Measurements from ENCODE around the gene RXRG. TPM values are rescaled to one million over a fixed set of nuclear protein-coding genes. Genes with fewer than 3 reads are reported as not detected.
A peak's percentile ranks its signal among the peaks of the same experiment; 100 is the strongest.

The RXRG gene
- total RNA-seq, 1 donor from 2014 or later: 39.1 TPM

DNA sequence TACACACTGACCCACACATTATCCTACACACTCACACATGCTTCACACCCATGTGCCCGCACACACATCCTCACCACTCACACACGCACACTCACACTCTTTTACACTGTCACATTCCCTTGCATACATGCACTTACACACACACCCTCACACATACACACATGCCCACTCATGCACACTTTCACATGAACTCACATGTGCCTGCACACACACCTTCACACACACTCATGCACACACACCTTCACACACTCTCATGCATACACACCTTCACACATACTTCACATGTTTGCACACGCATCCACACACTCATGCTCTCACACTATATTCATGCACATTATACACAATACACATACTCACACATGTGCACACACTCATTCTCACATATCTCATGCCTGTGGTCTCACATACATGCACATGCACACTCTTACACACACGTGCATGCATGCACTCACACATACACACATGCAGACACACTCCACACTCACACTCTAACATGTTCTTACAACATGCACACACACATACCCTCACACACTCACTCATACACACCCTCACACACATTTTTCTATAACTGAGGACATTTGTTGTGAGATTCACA is 42.3 kb downstream of the RXRG start:
- Histone ChIP-seq H3K36me3 (ENCODE audit: control insufficient read depth in 3 of 3, insufficient read depth in 3 of 3, low read length in 3 of 3) (peaks cover 0 to 9% (median 6%) of the 10 kb centered on the region in 3 donors), H3K4me3 (ENCODE audit: low read length in 3 of 3) (no peak overlapping the region), H3K27me3 (ENCODE audit: control insufficient read depth in 3 of 3, insufficient read depth in 3 of 3, low read length in 3 of 3) (peaks cover 0 to 2% (median 0%) of the 10 kb centered on the region in 3 donors), H3K9me3 (ENCODE audit: control insufficient read depth in 3 of 3, low read length in 3 of 3) (no peaks in the 10 kb centered on the region), H3K27ac (ENCODE audit: low read depth, low read length) (no peak overlapping the region), H3K9ac (ENCODE audit: low read depth in 1 of 3, low read length in 3 of 3) (no peak overlapping the region), H3K4me1 (ENCODE audit: control insufficient read depth in 3 of 3, insufficient read depth in 3 of 3, low read length in 3 of 3) (peaks cover 4 to 7% (median 5%) of the 10 kb centered on the region in 3 donors)

DNA sequence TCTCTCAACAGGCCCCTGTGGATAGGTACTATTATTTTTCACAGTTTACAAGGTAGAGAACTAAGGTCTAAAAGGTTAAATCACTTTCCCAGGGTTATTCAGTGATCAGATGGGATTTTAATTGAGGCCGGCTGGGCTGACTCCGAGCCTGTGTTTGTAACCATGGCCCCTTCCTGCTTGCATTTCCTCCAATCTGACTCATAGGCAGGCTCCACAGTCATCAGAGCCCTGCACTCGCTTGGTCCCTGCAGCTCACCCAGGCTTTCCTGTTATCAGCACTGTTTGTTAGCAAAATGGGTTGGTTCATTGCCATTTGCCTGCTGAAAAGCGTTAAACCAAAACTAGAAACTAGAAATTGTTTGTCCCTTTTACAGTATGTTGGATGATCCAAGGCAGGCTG is 47.0 kb downstream of the RXRG start:
- H3K27me3 ChIP-seq (ENCODE audit: control insufficient read depth in 3 of 3, insufficient read depth in 3 of 3, low read length in 3 of 3): peaks cover 0 to 5% (median 0%) of the 10 kb centered on the region in 3 donors
- H3K4me1 ChIP-seq (ENCODE audit: control insufficient read depth in 3 of 3, insufficient read depth in 3 of 3, low read length in 3 of 3): peaks cover 5 to 8% (median 5%) of the 10 kb centered on the region in 3 donors
- H3K27ac ChIP-seq (ENCODE audit: low read depth, low read length): no peak overlapping the region

DNA sequence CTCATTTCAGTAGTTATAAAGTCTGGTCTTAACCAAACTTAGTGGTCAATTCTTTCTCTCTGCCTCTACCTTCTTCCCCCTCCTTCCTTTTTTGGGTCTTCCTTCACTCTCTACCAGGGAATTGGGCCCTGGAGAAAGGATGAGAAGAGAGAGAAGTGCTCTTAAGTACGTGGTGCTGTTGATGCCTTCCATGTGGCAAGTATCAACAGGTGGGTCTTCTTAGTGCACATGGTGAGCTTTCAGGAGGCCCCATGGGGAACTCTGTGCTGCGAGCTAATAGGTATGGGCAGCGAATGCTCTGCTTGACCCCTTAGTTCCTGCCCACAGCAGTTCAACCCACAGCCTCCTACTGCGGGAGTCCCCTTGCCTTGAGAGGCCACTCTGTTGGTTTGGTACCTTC is 49.0 kb downstream of the RXRG start:
- no peaks in the 10 kb centered on the region for H3K9me3 ChIP-seq (ENCODE audit: control insufficient read depth in 3 of 3, low read length in 3 of 3)
- peaks cover 0 to 7% (median 0%) of the 10 kb centered on the region in 3 donors for H3K27me3 ChIP-seq (ENCODE audit: control insufficient read depth in 3 of 3, insufficient read depth in 3 of 3, low read length in 3 of 3)
- no peaks in the 10 kb centered on the region for H3K36me3 ChIP-seq (ENCODE audit: control insufficient read depth in 3 of 3, insufficient read depth in 3 of 3, low read length in 3 of 3)
- H3K27ac ChIP-seq (ENCODE audit: low read depth, low read length): no peak overlapping the region
- no peak overlapping the region for H3K9ac ChIP-seq (ENCODE audit: low read depth in 1 of 3, low read length in 3 of 3)
- H3K4me1 ChIP-seq (ENCODE audit: control insufficient read depth in 3 of 3, insufficient read depth in 3 of 3, low read length in 3 of 3): peaks cover 6 to 8% (median 7%) of the 10 kb centered on the region in 3 donors
- no peak overlapping the region for H3K4me3 ChIP-seq (ENCODE audit: low read length in 3 of 3)

More for the DNA sequence above, 47.0 kb downstream of the RXRG start:
- Histone ChIP-seq H3K9ac (ENCODE audit: low read depth in 1 of 3, low read length in 3 of 3) (no peak overlapping the region), H3K9me3 (ENCODE audit: control insufficient read depth in 3 of 3, low read length in 3 of 3) (no peaks in the 10 kb centered on the region), H3K36me3 (ENCODE audit: control insufficient read depth in 3 of 3, insufficient read depth in 3 of 3, low read length in 3 of 3) (no peaks in the 10 kb centered on the region), H3K4me3 (ENCODE audit: low read length in 3 of 3) (no peak overlapping the region)

DNA sequence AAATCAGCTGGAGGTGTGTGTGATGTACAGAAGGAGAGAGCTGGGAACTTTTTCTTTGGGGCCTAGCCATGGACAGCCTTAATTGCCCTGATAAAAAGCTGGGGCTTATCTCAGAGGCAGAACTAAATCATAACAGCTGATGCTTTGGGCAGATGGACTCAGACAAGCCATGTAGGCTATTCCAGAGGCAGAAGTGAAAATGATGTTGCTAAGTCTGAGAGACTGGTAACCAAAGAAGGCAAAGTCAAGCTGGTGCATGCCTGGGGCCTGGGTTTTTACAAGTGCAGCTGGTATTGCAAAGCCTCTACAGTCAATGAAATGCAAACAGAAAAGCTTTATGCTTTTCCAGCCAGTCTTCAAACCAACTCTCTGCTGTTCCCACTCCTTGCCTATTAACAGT is 49.4 kb downstream of the RXRG start:
- Histone ChIP-seq H3K9me3 (ENCODE audit: control insufficient read depth in 3 of 3, low read length in 3 of 3) (no peaks in the 10 kb centered on the region), H3K4me1 (ENCODE audit: control insufficient read depth in 3 of 3, insufficient read depth in 3 of 3, low read length in 3 of 3) (peaks cover 6 to 8% (median 7%) of the 10 kb centered on the region in 3 donors), H3K9ac (ENCODE audit: low read depth in 1 of 3, low read length in 3 of 3) (no peak overlapping the region), H3K27ac (ENCODE audit: low read depth, low read length) (no peak overlapping the region), H3K27me3 (ENCODE audit: control insufficient read depth in 3 of 3, insufficient read depth in 3 of 3, low read length in 3 of 3) (peaks cover 0 to 7% (median 0%) of the 10 kb centered on the region in 3 donors), H3K4me3 (ENCODE audit: low read length in 3 of 3) (no peak overlapping the region), H3K36me3 (ENCODE audit: control insufficient read depth in 3 of 3, insufficient read depth in 3 of 3, low read length in 3 of 3) (no peaks in the 10 kb centered on the region)

DNA sequence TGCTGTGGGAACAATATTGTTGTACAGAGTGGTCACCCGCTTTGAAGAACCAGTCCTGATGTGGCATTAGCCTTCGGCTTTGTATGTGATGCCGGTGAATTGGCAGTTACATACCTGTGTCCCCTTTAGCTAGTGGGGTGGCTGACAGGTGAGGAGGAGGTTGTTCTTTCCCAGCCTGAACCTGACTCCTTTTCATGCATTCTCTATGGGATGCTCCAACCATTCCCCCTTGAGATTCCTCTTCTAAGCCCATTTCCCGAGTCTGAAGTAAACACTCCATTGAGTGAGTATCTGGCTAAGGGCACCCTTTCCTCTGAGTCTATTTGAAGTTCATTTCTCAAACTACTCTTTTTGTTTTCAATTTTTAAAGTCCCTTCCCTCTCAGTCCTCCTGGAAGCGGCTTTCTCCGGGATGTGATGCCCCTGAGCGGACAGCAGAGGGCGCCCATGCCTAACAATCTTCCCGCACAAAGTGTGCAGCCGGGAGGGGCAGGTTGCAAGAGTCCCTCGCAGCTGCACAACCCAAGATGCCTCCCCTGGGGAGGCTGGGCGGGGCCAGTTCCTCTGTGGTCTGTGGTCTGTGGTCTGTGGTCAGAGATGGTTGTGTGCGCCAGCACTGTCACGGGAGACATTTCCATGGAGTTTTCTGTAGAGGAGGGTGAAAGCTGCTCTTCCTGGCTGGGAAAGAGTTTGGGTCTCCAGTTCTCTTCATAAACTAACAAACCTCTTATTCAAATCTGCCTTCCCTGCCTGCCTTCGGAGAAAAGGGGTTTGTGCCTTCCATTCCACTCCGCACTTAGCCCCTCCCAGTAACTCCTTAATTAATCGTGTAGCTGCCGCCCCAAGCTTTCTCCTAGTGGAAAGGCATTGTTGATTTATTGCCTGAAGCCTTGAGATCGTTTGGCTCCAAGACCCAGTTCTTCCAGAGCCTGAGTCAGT is 52.0 kb downstream of the RXRG start:
- Histone ChIP-seq H3K4me3 (ENCODE audit: low read length in 3 of 3) (peak overlapping the region; percentile 12 to 46 (median 27)), H3K36me3 (ENCODE audit: control insufficient read depth in 3 of 3, insufficient read depth in 3 of 3, low read length in 3 of 3) (no peaks in the 10 kb centered on the region), H3K27ac (ENCODE audit: low read depth, low read length) (no peak overlapping the region), H3K9ac (ENCODE audit: low read depth in 1 of 3, low read length in 3 of 3) (peak overlapping the region in 1 of 3 donors; percentile 4), H3K4me1 (ENCODE audit: control insufficient read depth in 3 of 3, insufficient read depth in 3 of 3, low read length in 3 of 3) (peaks cover 6 to 8% (median 7%) of the 10 kb centered on the region in 3 donors), H3K27me3 (ENCODE audit: control insufficient read depth in 3 of 3, insufficient read depth in 3 of 3, low read length in 3 of 3) (peaks cover 2 to 7% (median 5%) of the 10 kb centered on the region in 3 donors), H3K9me3 (ENCODE audit: control insufficient read depth in 3 of 3, low read length in 3 of 3) (no peaks in the 10 kb centered on the region)

DNA sequence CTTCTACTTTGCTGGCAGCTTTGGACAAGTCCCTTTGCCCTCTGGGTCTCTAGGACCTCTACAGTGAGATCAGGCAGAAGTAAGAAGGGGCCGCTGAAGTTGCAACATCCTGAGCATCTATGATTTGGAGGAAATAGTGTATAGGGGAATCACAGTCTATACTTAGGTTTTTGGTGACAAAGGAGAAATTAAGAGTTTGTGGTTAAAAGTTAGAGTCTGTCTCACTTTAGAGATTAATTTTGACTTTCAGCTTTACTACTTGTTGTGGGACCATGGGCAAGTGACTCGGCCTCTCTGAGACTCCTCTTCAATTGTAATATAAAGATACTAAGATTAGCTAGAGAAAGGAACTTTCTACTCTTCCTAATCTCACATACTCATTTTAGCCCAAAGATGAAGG is 55.3 kb downstream of the RXRG start:
- no peak overlapping the region for H3K9ac ChIP-seq (ENCODE audit: low read depth in 1 of 3, low read length in 3 of 3)
- H3K27me3 ChIP-seq (ENCODE audit: control insufficient read depth in 3 of 3, insufficient read depth in 3 of 3, low read length in 3 of 3): peaks cover 2 to 5% (median 4%) of the 10 kb centered on the region in 3 donors
- no peak overlapping the region for H3K4me3 ChIP-seq (ENCODE audit: low read length in 3 of 3)
- no peak overlapping the region for H3K27ac ChIP-seq (ENCODE audit: low read depth, low read length)
- H3K9me3 ChIP-seq (ENCODE audit: control insufficient read depth in 3 of 3, low read length in 3 of 3): no peaks in the 10 kb centered on the region
- peaks cover 6 to 7% (median 6%) of the 10 kb centered on the region in 3 donors for H3K4me1 ChIP-seq (ENCODE audit: control insufficient read depth in 3 of 3, insufficient read depth in 3 of 3, low read length in 3 of 3)
- H3K36me3 ChIP-seq (ENCODE audit: control insufficient read depth in 3 of 3, insufficient read depth in 3 of 3, low read length in 3 of 3): no peaks in the 10 kb centered on the region

DNA sequence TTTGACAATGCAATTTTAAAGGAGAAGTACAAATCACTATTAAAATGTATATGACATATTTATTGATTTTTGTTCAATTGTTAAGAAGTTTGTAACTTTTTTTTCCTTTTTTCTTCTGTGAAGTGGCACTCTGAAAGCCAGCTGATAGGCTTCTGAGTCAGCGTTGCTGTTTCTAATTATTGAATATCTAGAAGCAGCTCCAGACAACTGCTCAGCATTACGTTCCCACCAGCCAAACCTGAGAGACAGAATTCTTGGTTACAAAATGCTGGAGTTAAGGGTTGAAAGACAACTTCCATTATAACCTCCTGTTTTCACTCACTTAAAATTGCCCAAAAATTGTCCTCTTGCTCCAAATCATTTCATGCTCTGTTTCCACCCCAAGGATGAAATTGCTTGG is 57.0 kb downstream of the RXRG start:
- Histone ChIP-seq H3K9me3 (ENCODE audit: control insufficient read depth in 3 of 3, low read length in 3 of 3) (no peaks in the 10 kb centered on the region), H3K4me1 (ENCODE audit: control insufficient read depth in 3 of 3, insufficient read depth in 3 of 3, low read length in 3 of 3) (peaks cover 12 to 14% (median 14%) of the 10 kb centered on the region in 3 donors), H3K9ac (ENCODE audit: low read depth in 1 of 3, low read length in 3 of 3) (no peak overlapping the region), H3K4me3 (ENCODE audit: low read length in 3 of 3) (no peak overlapping the region), H3K27ac (ENCODE audit: low read depth, low read length) (no peak overlapping the region), H3K36me3 (ENCODE audit: control insufficient read depth in 3 of 3, insufficient read depth in 3 of 3, low read length in 3 of 3) (no peaks in the 10 kb centered on the region), H3K27me3 (ENCODE audit: control insufficient read depth in 3 of 3, insufficient read depth in 3 of 3, low read length in 3 of 3) (peaks cover 2 to 5% (median 4%) of the 10 kb centered on the region in 3 donors)

DNA sequence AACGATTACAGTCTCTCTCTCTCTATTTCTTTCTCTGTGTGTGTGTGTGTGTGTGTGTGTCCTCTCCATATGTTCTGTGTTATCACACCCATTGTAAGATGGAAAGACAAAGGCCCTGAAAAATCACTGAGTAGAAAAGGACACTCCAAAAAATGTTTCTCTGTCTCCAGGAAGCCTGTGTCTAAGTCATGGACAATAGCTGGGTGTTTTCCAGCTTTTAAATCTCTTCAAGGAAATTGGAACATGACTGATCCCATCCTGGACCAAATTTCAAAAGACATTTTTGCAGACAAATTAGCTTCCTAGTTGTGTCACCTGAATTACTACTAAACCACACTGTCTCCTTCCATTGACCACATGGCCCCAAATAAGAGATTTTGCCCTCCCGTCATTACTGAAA is 57.4 kb downstream of the RXRG start:
- no peaks in the 10 kb centered on the region for H3K36me3 ChIP-seq (ENCODE audit: control insufficient read depth in 3 of 3, insufficient read depth in 3 of 3, low read length in 3 of 3)
- H3K27me3 ChIP-seq (ENCODE audit: control insufficient read depth in 3 of 3, insufficient read depth in 3 of 3, low read length in 3 of 3): peaks cover 2 to 5% (median 4%) of the 10 kb centered on the region in 3 donors
- H3K27ac ChIP-seq (ENCODE audit: low read depth, low read length): no peak overlapping the region
- no peak overlapping the region for H3K4me3 ChIP-seq (ENCODE audit: low read length in 3 of 3)
- no peaks in the 10 kb centered on the region for H3K9me3 ChIP-seq (ENCODE audit: control insufficient read depth in 3 of 3, low read length in 3 of 3)
- H3K4me1 ChIP-seq (ENCODE audit: control insufficient read depth in 3 of 3, insufficient read depth in 3 of 3, low read length in 3 of 3): peaks cover 15 to 18% (median 17%) of the 10 kb centered on the region in 3 donors
- no peak overlapping the region for H3K9ac ChIP-seq (ENCODE audit: low read depth in 1 of 3, low read length in 3 of 3)

DNA sequence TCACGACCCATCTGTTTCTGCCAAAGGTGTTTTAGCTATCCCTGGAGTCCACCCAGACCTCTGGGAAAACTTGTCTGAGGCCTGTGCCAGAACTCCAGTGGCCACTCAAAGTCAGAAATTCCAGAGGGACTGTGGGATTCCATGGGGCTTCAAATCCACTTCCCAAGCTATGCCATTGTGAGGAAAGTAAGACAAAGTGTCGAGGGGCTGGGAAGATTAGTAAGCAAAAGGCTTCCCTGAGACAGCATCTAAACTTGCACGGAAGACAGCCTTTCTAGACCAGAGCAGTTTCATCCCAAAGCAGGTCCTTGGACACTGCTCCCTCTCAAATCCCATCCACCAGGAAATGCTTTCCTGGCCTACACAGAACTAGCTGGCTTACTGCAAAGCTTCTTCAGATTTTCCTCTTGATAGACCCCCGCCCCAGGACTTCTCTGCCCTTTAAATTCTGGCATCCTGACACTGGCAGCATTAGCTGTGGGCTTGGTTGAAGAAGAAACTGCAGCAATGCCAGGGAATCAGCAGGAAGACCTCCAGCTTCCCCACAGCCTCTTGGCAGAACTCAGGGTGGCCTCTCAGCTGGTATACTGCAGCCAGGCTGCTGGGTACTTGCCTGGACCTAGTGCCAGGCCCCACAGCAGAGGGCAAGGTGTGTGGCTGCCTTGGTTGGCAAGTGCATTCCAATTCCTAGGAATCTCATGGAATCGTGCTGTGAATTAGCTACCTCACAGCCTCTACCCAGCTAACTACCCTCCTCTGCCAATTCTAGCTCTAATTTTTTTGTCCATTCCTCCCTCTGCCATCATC is 61.1 kb downstream of the RXRG start:
- peak overlapping the region in 1 of 3 donors; percentile 15 for H3K4me3 ChIP-seq (ENCODE audit: low read length in 3 of 3)
- H3K4me1 ChIP-seq (ENCODE audit: control insufficient read depth in 3 of 3, insufficient read depth in 3 of 3, low read length in 3 of 3): peaks cover 15 to 21% (median 20%) of the 10 kb centered on the region in 3 donors
- no peaks in the 10 kb centered on the region for H3K9me3 ChIP-seq (ENCODE audit: control insufficient read depth in 3 of 3, low read length in 3 of 3)
- H3K27ac ChIP-seq (ENCODE audit: low read depth, low read length): peak overlapping the region; percentile 72
- H3K36me3 ChIP-seq (ENCODE audit: control insufficient read depth in 3 of 3, insufficient read depth in 3 of 3, low read length in 3 of 3): no peaks in the 10 kb centered on the region
- peaks cover 0 to under 1% (median 0%) of the 10 kb centered on the region in 3 donors for H3K27me3 ChIP-seq (ENCODE audit: control insufficient read depth in 3 of 3, insufficient read depth in 3 of 3, low read length in 3 of 3)
- peak overlapping the region in 2 of 3 donors; percentile 18 to 33 for H3K9ac ChIP-seq (ENCODE audit: low read depth in 1 of 3, low read length in 3 of 3)
